ENCODE data around the gene SLC7A1. TPM values are rescaled to one million over a fixed set of nuclear protein-coding genes. Genes with fewer than 3 reads are reported as not detected.
A peak's percentile ranks its signal among the peaks of the same experiment; 100 is the strongest.

The SLC7A1 gene
- total and polyA plus RNA-seq, 2 donors (not counting 1 experiment from before 2014, with no cell fraction given) = 15.4 to 26.6 TPM

- Histone ChIP-seq H3K36me3 (ENCODE audit: control insufficient read depth, insufficient read depth, low read length) (peaks cover 7% of the 10 kb centered on the region), H3K9me3 (ENCODE audit: control insufficient read depth, insufficient read depth, low read depth, low read length) (no peaks in the 10 kb centered on the region), H3K27ac (ENCODE audit: insufficient read depth, low read length) (no peak overlapping the region), H3K79me2 (ENCODE audit: control insufficient read depth, insufficient read depth, low read length) (peaks cover 2% of the 10 kb centered on the region), H2AFZ (ENCODE audit: low read length) (no peak overlapping the region), H4K20me1 (ENCODE audit: control insufficient read depth, extremely low read depth, insufficient read depth, low read length) (no peaks in the 10 kb centered on the region), H3K27me3 (ENCODE audit: control insufficient read depth, insufficient read depth, low read length) (no peaks in the 10 kb centered on the region), H3K4me1 (ENCODE audit: control insufficient read depth, extremely low read depth, insufficient read depth, low read length) (no peaks in the 10 kb centered on the region), H3K4me3 (replicated peaks in 1 of 4; ENCODE audit: control extremely low read depth in 1 of 4, insufficient read depth in 1 of 4, low read depth in 3 of 4, low read length in 4 of 4) (no peak overlapping the region), H3K4me2 (ENCODE audit: extremely low read depth, insufficient read depth, low read length) (no peak overlapping the region), H3K9ac (ENCODE audit: insufficient read depth, low read length) (no peak overlapping the region)
- TF ChIP-seq CTCF (conservative IDR thresholded peaks at IDR 0.05 in 1 of 2, IDR thresholded peaks at IDR 0.05 in 1 of 2; ENCODE audit: low read depth in 1 of 2, low read length in 2 of 2) (no peak), EZH2 (IDR thresholded peaks at IDR 0.05; ENCODE audit: low read length, missing control alignments) (no peak)
- DNase-seq (ENCODE audit: low read depth in 2 of 2) = no peak
These were observed 61.4 kb downstream of the SLC7A1 start for GRCh38 chr13:29534083-29534482.

DNA sequence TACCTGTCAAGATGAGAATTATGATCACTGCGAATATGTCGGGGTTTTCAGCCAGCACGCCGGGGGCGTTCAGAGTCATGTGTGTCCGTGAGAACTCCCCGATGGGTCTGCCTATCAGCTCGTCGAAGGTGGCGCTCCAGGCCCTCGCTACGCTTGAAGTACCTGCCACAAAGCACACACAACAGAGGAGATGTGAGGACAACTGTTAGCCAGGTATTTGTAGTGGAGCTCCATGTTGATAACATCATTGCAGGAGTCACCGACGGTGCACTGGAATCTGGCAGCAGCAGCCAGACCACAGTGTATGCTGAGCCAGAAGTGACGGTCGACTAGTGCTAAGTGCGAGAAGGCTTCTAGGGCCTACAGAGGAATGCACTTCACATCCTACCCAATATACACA lies 62.7 kb downstream of the SLC7A1 start:
- H3K4me2 ChIP-seq (ENCODE audit: extremely low read depth, insufficient read depth, low read length) = no peak overlapping the region
- peaks cover 9% of the 10 kb centered on the region for H3K36me3 ChIP-seq (ENCODE audit: control insufficient read depth, insufficient read depth, low read length)
- H3K9ac ChIP-seq (ENCODE audit: insufficient read depth, low read length) = no peak overlapping the region

DNA sequence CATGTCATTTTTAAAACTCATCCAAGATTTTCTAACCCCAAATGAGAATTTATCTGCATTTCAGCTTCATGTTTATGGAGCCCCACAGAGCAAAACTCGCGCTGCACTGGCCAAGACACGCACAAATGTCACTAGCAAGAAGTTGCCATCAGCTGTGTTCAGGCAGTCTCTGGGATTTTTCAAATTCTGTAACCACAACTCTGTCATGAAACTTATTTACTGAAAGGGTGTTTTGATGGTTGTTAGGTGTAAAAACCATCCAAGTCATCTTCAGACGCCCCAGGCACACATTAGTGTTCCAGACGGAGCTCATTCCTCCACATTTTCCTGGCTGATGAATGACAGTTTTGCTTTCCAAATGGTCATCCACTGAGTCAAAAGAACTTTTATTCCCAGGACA lies 63.4 kb downstream of the SLC7A1 start:
- peak in 1 of 2 donors; percentile 57 for DNase-seq (ENCODE audit: low read depth in 2 of 2)
- H3K4me2 ChIP-seq (ENCODE audit: extremely low read depth, insufficient read depth, low read length) = no peak overlapping the region
- H3K27me3 ChIP-seq (ENCODE audit: control insufficient read depth, insufficient read depth, low read length) = no peaks in the 10 kb centered on the region
- no peak overlapping the region for H3K9ac ChIP-seq (ENCODE audit: insufficient read depth, low read length)
- no peak overlapping the region for H2AFZ ChIP-seq (ENCODE audit: low read length)
- H3K27ac ChIP-seq (ENCODE audit: insufficient read depth, low read length) = no peak overlapping the region
- no peaks in the 10 kb centered on the region for H3K9me3 ChIP-seq (ENCODE audit: control insufficient read depth, insufficient read depth, low read depth, low read length)
- no peaks in the 10 kb centered on the region for H4K20me1 ChIP-seq (ENCODE audit: control insufficient read depth, extremely low read depth, insufficient read depth, low read length)
- TF ChIP-seq EZH2 (IDR thresholded peaks at IDR 0.05; ENCODE audit: low read length, missing control alignments) (no peak), CTCF (conservative IDR thresholded peaks at IDR 0.05 in 1 of 2, IDR thresholded peaks at IDR 0.05 in 1 of 2; ENCODE audit: low read depth in 1 of 2, low read length in 2 of 2) (no peak)
- peaks cover 2% of the 10 kb centered on the region for H3K79me2 ChIP-seq (ENCODE audit: control insufficient read depth, insufficient read depth, low read length)
- no peak overlapping the region for H3K4me3 ChIP-seq (replicated peaks in 1 of 4; ENCODE audit: control extremely low read depth in 1 of 4, insufficient read depth in 1 of 4, low read depth in 3 of 4, low read length in 4 of 4)
- peaks cover 9% of the 10 kb centered on the region for H3K36me3 ChIP-seq (ENCODE audit: control insufficient read depth, insufficient read depth, low read length)
- H3K4me1 ChIP-seq (ENCODE audit: control insufficient read depth, extremely low read depth, insufficient read depth, low read length) = no peaks in the 10 kb centered on the region

More for the DNA sequence above, 62.7 kb downstream of the SLC7A1 start:
- Histone ChIP-seq H4K20me1 (ENCODE audit: control insufficient read depth, extremely low read depth, insufficient read depth, low read length) (no peaks in the 10 kb centered on the region), H2AFZ (ENCODE audit: low read length) (no peak overlapping the region), H3K9me3 (ENCODE audit: control insufficient read depth, insufficient read depth, low read depth, low read length) (no peaks in the 10 kb centered on the region), H3K4me1 (ENCODE audit: control insufficient read depth, extremely low read depth, insufficient read depth, low read length) (no peaks in the 10 kb centered on the region), H3K4me3 (replicated peaks in 1 of 4; ENCODE audit: control extremely low read depth in 1 of 4, insufficient read depth in 1 of 4, low read depth in 3 of 4, low read length in 4 of 4) (no peak overlapping the region), H3K27ac (ENCODE audit: insufficient read depth, low read length) (no peak overlapping the region), H3K27me3 (ENCODE audit: control insufficient read depth, insufficient read depth, low read length) (no peaks in the 10 kb centered on the region), H3K79me2 (ENCODE audit: control insufficient read depth, insufficient read depth, low read length) (peaks cover 2% of the 10 kb centered on the region)
- peak in 1 of 2 donors; percentile 79 for DNase-seq (ENCODE audit: low read depth in 2 of 2)
- TF ChIP-seq EZH2 (IDR thresholded peaks at IDR 0.05; ENCODE audit: low read length, missing control alignments) (no peak), CTCF (conservative IDR thresholded peaks at IDR 0.05 in 1 of 2, IDR thresholded peaks at IDR 0.05 in 1 of 2; ENCODE audit: low read depth in 1 of 2, low read length in 2 of 2) (no peak)

All from fibroblast of lung (primary cell).